T-helper 22 cell (primary cell): Measurements from ENCODE around the gene CCDC97.
"Not testable (repeated sequence)": the region's sequence is repeated elsewhere in the genome, so short reads cannot be mapped to it uniquely, and the experiment has no call there.

ENCODE experiments used
- DNase-seq: peaks from one replicate; pipeline ENCODE4 v3.0.0-alpha.2; 2020; ENCODE audit warnings: low read depth

The CCDC97 gene

DNA sequence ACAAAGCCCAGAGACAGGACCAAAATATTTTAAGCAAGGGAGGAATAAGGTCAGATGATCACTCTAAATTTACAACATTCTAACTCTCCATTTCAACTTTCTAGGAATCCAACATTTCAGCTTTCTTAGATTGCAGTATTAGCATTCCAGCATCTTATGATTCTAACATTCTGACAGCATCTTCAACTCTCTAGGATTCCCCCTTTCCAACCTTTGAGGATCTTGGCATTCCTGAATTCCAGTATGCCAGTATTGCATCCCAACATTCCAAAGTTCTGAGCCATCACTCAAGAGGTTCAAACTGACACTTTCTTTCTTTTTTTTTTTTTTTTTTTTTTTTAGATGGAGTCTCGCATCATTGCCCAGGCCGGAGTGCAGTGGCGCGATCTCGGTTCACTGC lies 30.0 kb downstream of the CCDC97 start:
- no peak for DNase-seq

DNA sequence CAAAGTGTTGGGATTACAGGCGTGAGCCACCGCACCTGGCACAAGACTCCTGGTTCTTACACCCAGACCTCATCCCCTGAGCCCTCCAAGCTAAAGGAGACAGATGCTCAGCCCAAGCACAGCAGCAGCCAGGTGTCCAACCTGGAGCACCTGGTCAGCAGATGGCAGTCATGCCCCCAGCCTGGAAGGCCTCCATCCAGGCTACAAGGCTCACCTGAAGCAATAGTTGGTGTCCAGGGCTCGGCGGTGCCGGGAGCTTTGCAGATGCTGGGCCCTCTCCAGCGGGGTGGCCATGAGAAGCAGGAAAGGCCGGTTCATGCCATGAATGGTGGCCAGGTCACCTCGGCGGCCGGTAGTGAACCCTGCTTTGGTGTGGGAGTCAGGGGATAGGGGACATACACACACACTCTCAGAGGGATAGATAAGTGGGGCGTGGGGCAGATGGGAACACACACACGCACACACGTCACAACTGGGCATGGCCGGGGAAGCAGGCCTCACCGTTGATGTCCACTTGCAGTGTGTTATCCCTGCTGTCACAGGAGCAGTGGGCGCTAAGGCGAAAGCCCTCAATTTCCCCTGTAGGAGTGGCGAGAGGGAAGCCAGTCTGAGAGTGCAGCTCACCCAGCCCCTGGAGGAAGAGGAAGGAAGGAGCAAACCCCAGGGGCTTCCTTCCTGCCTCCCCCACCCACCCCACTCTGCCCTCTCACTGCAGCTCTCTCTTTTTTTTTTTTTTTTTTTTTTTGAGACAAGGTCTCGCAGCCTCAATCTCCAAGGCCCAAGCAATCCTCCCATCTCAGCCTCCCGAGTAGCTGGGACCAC lies 31.9 kb downstream of the CCDC97 start:
- DNase-seq = no peak

DNA sequence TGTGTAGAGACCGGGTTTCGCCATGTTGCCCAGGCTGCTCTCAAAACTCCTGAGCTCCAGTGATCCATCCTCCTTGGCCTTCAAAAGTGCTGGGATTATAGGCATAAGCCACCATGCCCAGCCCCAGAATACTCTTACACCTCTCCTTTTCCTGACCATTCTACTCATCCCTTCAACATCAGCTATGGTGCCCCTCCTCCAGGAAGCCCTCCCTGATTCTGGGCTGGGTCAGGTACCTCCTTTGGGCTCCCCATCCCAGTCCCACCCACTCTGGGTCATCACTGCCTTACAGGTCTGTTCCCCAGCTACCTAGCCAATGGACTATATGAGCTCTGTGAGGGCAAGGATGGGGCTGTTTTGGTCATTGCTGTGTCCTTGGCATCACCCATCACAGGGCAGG lies 34.2 kb downstream of the CCDC97 start:
- DNase-seq = no peak

DNA sequence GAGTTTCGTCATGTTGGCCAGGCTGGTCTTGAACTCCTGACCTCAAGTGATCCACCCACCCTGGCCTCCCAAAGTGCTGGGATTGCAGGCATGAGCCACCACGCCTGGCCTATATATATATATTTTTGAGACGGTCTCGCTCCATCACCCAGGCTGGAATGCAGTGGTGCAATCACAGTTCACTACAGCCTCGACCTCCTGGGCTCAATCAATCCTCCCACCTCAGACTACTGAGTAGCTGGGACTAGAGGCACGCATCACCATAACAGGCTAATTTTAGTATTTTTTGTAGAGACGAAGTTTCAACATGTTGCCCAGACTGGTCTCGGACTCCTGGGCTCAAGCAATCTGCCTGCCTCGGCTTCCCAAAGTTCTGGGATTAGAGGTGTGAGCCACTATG lies 36.9 kb downstream of the CCDC97 start:
- DNase-seq = not testable (repeated sequence)

DNA sequence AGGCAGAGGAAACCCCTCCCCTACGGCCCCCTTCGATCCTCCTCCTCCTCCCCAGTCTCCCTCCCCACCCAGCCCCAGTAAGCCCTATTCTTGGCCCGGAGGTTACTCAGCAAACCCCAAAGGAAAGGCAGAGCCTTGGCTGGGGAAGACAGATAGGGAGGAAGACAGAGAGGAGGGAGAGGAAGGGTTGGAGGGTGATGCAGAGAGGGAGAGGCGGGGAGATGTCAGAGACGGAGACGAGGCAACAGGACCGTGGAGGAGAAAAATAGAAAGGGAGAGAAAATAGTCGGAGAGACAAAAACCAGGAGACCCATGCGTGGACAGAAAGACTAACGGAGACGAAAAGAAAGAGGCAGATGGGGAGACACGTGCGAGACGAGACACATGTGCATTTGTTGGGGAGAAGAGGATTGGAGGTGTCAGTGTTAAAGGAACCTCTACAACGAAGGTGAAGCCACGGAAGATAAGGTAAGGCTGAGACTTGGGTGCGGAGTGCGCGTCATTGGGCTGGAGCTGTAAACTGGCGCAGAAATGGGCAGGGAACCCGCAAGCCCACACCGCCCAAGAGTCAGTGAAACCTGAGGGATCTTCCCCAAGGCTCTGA lies 40.9 kb downstream of the CCDC97 start:
- no peak for DNase-seq

GRCh38 chr19:41351339-41352245 lies 41.6 kb downstream of the CCDC97 start:
- peak; percentile 88 for DNase-seq

DNA sequence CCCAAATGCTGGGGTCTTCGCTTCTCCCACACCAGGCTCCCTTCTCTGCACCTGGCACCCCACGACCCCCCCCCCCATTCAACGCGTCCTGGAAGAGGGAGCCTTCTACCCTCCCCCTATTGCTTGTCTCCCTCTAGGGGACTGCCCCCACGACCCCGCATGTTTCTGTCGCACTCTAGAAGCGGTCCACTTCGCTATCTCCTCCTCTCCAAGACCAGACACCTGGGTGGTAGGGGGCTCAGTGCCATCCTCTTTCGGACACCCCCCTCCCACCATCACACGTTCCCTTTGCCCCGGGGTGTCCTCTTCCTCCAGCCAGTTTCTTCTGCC lies 42.3 kb downstream of the CCDC97 start:
- DNase-seq = no peak

DNA sequence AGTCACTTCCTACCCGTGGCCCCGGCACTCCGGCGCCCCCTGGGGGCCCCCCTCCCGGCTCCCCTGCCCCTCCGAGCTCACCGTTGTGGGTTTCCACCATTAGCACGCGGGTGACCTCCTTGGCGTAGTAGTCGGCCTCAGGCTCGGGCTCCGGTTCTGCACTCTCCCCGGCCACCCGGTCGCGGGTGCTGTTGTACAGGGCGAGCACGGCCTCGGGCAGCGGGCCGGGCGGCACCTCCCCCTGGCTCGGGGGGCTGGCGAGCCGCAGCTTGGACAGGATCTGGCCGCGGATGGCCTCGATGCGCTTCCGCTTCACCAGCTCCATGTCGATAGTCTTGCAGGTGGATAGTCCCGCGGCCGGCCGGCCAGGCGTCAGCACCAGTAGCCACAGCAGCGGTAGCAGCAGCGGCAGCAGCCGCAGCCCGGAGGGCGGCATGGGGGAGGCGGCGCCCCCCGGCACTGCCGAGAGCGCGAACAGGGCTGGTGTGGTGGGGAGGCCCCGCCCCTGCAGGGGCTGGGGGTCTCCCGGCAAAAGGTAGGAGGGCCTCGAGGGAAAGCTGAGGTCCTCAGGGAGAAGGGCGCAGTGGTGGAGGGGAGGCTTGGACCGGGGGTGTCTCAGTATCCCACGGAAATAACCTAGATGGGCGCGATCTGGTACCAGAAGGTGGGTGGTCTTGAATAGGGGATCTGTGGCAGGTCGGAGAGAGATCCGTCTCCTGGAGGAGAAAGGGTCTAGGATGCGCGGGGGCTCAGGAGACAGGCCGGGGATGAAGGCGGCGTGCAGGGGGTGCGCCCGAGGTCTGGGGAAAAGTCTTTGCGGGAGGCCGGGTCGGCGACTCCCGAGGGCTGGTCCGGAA lies 42.9 kb downstream of the CCDC97 start:
- peak; percentile 63 for DNase-seq

GRCh38 chr19:41353466-41354342 lies 43.7 kb downstream of the CCDC97 start, which contains the start of gene TGFB1:
Gene TGFB1, minus strand, starts transcription at chr19:41353922. Its CDS starts 878 bp downstream, at chr19:41353044.
- DNase-seq = peak; percentile 94

DNA sequence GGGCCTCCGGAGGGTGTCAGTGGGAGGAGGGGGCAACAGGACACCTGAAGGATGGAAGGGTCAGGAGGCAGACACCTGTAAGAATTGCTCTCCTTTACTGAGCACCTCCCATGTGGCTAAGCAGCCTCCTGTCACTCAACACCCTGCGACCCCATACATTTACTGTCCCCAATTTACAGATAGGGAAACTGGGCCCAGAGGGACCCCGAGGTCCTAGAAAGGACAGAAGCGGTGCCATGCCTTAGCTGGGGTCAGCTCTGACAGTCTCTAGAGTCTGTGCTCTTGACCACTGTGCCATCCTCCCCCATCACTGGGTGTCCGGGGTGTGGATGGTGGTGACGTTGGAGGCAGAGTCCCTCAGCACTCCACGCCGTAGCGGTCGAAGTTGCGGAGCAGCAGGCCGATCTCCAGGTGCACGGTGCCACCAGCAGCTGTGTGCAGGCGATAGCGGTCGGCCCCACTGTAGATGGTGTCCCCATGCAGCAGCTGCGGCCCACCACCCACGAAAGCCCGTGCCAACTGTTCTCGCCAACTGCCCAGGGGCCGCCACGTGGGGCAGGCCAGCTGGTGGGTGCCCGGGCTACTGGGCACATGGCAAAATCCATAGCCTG lies 44.5 kb downstream of the CCDC97 start:
- no peak for DNase-seq

DNA sequence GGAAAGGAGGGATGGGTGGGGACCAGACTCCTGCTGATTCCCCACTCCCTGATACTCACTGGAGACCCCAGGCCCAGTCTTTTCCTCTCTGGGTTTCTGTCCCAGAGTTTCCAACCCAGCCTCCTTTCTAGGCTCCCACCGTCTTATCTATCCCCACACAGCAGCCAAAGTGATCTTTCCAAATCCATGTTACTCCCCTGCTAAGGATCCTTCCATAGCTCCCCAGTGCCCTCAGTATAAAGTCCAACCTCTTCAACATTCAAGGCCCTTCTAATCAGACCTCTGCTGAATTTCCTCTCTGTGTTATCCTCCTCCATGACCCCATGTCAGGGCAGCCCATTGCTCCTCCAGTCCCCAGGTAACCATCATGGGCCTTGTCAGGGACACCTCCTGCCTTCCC lies 45.1 kb downstream of the CCDC97 start:
- no peak for DNase-seq

DNA sequence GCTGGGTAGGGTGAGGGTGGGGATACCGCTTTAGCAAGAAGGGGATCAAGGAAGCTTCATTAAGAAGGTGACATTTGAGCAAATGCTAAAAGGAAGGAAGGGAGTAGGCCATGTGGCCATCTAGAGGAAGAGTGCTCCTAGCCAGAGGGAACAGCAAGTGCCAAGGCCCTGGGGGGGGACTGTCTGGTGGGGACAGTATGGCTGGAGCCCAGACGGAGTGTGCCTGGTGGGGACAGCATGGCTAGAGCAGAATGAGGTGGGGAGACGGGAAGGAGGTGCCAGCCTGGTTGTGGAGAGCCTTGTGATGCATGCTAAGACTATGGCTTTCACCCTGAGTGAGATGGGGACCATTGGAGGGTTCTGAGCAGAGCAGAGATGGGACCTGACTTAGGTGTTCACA lies 45.8 kb downstream of the CCDC97 start:
- DNase-seq = no peak

DNA sequence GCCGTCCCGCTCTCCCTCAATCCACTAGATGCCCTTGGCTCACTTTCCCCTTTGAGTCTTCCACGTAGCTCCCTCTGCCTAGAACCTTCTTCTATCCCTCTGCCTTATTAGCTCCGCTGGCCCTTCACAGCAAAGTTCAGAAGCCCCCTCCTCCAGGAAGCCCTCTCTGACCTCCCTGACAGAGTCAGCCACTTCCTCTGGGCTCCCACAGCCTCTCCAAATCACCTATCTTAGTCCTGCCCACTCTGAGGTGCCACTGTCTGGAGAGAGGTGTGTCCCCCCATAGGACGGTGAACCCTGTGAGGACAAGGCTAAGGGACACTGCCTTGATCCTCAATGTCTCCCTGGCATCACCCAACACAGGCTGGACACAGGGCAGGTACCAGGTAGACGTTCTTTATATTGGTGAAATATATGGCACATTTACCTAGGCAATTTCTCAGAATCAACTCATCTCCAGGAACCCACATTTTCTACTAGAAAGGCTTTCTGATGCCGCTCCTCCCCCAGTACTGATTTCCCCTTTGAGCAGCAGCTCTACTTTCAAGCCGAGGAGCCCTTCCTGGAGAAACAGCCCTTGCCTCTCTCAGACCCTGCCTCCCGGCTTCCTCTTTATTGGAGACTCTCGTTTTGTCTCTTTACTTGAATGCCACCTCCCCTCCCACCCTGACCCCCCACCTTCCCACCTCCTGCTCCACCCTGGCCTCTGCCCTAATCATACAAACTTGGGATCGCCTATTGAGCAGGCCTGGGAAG lies 47.2 kb downstream of the CCDC97 start:
- no peak for DNase-seq

GRCh38 chr19:41357746-41358145 lies 47.8 kb downstream of the CCDC97 start:
- DNase-seq = no peak

- DNase-seq = no peak
These were observed 49.8 kb downstream of the CCDC97 start for GRCh38 chr19:41359741-41360140.

DNA sequence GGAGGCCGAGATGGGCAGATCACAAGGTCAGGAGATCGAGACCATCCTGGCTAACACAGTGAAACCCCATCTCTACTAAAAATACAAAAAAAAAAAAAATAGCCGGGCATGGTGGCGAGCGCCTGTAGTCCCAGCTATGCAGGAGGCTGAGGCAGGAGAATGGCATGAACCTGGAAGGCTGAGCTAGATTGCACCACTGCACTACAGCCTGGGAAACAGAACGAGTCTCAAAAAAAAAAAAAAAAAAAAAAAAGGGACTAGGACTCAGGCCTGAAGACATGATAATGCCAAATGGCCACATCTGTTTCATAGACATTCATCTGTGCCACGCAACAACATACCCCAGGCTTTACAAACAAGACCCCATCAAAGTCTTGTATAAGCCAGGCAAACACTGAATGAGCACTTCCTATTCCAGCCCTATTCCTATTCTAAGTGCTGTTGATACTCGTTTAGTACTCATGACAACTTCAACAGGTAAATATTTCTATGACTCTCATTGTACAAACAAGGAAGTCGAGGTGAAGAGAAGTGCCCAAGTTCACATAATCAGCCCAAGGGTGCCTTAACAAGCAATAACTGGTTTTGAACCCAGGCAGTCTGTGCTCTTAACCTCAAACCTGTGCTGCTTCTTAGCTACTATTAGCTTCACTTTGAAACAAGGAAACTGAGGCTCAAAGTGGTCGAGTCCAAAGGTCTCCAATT lies 52.3 kb downstream of the CCDC97 start:
- DNase-seq = no peak

DNA sequence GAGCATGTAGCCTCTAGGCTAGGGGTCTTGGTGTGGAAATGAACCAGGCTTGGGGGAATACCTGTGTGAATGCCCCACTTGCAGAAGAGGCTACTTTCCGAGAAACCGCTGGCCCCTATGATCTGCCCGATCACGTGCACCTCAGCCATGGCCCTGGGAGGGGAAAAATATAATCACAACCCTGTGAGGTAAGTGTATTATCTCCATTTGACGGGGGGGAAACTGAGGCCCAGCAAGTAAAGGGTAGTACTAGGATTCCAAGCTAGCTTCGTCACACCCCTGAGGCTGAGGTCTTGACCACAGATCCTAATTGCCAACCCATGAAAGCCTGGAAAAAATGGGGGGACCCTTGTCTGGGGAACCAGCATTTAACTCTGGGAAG lies 53.4 kb downstream of the CCDC97 start:
- DNase-seq = no peak

GRCh38 chr19:41363753-41364523 lies 54.0 kb downstream of the CCDC97 start, which contains the start of gene B9D2:
Gene B9D2, minus strand, starts transcription at chr19:41364149. Its CDS starts 630 bp downstream, at chr19:41363519.
- DNase-seq = peak; percentile 96
